Fibroblast of skin of abdomen (primary cell): ENCODE measurements around the gene RIN3.

ENCODE experiments used
- DNase-seq: peaks from one replicate; pipeline ENCODE4 v3.0.0-alpha.2; 2013

The RIN3 gene

GRCh38 chr14:92651106-92651757 lies 137.7 kb downstream of the RIN3 start:
- DNase-seq = no peak

GRCh38 chr14:92651758-92652406 lies 138.3 kb downstream of the RIN3 start:
- DNase-seq = no peak

GRCh38 chr14:92652413-92653151 lies 139.0 kb downstream of the RIN3 start:
- DNase-seq = no peak

GRCh38 chr14:92653162-92653651 lies 139.6 kb downstream of the RIN3 start:
- DNase-seq = no peak

DNA sequence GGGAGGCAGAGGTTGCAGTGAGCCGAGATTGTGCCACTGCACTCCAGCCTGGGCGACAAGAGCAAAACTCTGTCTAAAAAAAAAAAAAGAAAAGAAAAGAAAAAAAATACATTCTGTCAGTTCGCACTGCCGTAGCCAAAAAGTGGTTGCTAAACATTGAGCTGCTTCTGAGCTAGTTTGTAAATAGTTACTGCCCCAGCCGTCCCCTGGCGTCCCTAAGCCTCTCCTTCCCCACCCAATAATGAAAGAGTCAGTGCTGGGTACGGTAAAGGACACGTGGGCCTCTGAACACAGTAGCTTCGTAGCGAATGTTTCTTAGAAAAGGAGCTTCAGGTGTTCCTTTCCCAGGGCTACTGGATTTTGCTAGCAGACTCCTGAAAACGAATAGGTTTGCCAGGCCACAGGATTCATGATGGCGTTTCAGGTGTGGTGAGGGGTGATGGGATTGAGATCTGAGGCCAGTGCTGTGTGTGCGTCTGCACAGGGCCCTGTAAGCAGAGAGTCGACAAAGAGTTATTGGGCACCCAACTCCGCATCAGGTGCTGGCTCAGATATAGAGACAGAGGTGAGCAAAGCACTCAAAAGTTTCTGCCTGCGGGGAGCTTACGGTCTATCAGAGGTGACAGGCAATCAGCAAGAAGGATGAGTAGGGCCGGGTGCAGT lies 140.8 kb downstream of the RIN3 start:
- no peak for DNase-seq

- no peak for DNase-seq
Observed at GRCh38 chr14:92655419-92656201, 142.0 kb downstream of the RIN3 start.

DNA sequence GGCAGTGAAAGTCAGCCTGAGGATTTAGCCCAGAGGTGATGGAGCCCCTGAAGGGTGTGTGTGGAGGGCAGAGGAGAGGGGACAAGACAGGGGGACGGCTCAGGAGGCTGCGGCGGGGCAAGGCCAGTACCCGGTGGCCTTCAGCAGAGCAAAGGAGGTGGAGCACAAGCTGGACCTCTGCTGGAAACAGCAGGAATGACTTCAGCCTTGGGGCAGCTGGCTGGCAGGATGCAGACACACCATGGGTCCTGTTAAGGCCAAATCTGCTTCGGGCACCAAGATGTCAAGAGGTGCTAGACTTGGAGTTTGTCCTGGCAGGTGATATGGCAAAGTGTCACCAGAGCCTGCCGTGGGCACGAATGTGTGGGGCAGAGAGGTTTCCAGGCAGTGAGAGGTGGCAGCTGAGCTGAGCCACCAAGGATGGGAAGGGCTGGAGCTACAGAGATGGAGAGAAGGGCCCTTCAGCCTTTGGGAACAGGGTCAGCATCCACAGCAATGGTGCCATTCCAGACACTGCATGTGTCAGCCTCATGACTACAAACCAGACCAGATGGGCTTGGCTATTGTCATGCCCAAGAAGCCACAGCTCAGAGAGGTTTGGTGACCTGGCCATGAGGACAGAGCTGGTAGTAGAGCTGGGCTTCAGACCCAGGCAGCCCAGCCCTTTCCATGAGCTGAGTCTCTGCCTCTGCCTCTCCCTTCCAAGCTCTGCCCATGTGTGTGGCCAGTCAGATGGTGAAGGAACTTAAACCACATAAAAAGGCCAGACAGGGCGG lies 142.9 kb downstream of the RIN3 start:
- DNase-seq = no peak

DNA sequence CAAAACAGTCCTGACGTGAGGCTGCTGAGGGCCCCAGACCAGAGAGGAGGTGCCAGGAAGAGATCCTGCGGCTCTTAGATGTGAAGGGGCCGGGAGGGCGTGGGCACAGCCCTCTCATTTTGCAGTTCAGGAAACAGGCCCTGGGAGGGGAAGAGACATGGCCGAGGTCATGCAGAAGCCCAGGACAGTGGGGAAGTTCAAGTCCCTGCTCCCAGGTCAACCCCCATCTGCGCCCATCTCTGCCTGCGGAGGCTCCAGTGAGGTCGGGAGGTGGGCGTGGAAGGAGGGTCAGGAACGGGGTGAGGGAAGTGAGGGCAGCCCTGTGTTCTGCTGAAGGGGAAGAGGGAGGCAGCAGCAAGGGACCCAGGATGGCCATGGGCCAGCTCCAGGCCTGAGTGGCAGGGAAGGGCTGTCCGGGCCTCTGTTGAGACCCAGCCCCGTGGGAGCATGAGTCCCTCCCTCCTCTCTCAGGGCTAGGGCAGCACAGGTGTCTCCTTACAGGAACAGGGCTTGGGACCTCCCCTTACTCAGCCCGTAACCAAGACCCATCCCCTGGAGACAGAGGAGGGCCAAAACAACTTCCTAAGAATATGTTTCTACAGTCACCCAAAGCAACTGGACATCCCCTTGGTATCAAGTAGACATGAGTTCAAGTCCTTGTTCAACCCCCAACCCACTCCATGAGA lies 144.0 kb downstream of the RIN3 start:
- no peak for DNase-seq

DNA sequence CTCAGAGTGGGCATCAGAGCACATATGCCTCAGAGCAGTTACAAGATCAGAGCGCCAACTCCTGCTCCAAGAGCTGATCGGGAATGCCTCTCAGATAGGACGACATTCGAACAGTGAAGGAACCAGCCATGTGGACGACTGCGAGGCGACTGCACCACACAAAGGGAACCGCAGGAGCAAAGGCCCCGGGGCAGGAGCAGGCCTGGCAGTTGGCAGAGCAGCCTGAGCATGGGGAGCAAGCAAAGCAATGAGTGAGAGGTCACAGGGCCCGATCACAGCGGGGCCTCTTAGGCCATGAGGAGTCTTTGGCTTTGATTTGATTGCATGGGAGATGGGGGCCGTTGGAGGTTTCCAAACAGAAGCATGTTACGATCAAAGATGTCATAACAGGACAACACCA lies 144.6 kb downstream of the RIN3 start:
- DNase-seq = no peak

GRCh38 chr14:92658684-92659083 lies 145.1 kb downstream of the RIN3 start:
- DNase-seq = no peak

GRCh38 chr14:92659765-92660561 lies 146.4 kb downstream of the RIN3 start:
- peak; percentile 25 for DNase-seq

- DNase-seq = no peak
Observed at GRCh38 chr14:92660571-92660970, 147.0 kb downstream of the RIN3 start.

DNA sequence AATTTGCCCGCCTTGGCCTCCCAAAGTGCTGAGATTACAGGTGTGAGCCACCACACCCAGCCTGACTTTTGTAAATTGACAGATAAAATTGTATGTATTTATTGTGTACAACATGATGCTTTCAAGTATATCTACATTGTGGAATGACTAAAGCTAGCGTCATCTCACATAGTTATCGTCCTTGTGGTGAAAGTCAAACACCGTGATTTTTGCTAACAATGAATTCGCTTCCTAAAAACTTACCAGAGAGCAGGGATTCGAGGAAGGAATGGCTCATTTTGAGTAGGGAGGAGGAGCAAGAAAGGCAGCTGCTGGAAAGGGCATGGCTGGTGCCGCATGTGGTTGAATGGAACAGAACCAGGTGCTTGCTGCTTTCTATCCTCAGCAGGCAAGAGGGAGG lies 149.5 kb downstream of the RIN3 start:
- DNase-seq = peak; percentile 77

- no peak for DNase-seq
Observed at GRCh38 chr14:92665661-92666110, 152.1 kb downstream of the RIN3 start.

DNA sequence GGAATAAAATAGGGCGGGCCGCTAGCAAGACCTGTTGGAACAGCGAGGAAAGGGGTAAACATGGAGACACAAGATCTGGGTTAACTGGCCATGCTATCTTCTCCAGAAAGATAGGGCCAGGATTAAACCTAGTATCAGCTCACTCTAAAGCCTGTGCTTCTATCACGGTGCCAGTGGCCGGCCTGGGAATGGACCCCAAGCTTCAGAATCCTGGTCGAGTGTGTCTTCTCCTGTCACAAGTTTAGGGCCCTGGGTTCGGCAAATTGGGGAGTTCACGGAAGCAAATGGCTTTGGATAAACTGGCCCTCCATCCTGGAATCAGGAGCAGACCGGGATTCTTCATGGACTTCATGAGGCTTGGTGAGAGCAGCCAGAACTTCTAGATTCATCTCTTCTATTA lies 152.7 kb downstream of the RIN3 start:
- DNase-seq = no peak

- DNase-seq = no peak
Observed at GRCh38 chr14:92668276-92668973, 154.8 kb downstream of the RIN3 start.

- DNase-seq = peak; percentile 90
Observed at GRCh38 chr14:92670160-92670559, 156.6 kb downstream of the RIN3 start.

GRCh38 chr14:92670643-92671366 lies 157.2 kb downstream of the RIN3 start:
- DNase-seq = no peak
